Esophagus muscularis mucosa (tissue), 4 donors: ENCODE measurements around the gene ZBTB46. TPM values are rescaled to one million over a fixed set of nuclear protein-coding genes. Genes with fewer than 3 reads are reported as not detected.

Experiments
- DNase-seq: peaks from one replicate; pipeline ENCODE4 v3.0.0-alpha.2; 2017; ENCODE audit errors: extremely low spot score
- H3K27ac ChIP-seq, 4 donors: fragments of 200-600 bp; sonication (generic); replicated peaks in 1 of 4; 1 replicate in 3 of 4; 2 replicates in 1 of 4; pipeline ENCODE4 v1.5.1; 2016 to 2019; ENCODE audit warnings: mild to moderate bottlenecking in 1 of 4
- H3K27me3 ChIP-seq, 4 donors: fragments of 200-600 bp; sonication (generic); one replicate each; pipeline versions ENCODE4 v1.5.1 to v1.6.0; 2016 to 2019
- H3K36me3 ChIP-seq, 4 donors: fragments of 200-600 bp; sonication (generic); one replicate each; pipeline ENCODE4 v1.5.1; 2016 to 2019
- H3K4me1 ChIP-seq, 4 donors: fragments of 200-600 bp; sonication (generic); one replicate each; pipeline ENCODE4 v1.5.1; 2016 to 2019
- H3K4me3 ChIP-seq, 4 donors: fragments of 200-600 bp; sonication (generic); 1 replicate in 2 of 4; 2 replicates in 2 of 4; pipeline ENCODE4 v1.5.1; 2016 to 2019; ENCODE audit warnings: mild to moderate bottlenecking in 4 of 4, moderate library complexity in 1 of 4
- H3K9me3 ChIP-seq, 4 donors: fragments of 200-600 bp; sonication (generic); 1 replicate in 3 of 4; 2 replicates in 1 of 4; pipeline ENCODE4 v1.5.1; 2016 to 2019
- EP300 ChIP-seq: sonication (generic); formaldehyde crosslinking; IDR thresholded peaks from one replicate; pipeline ENCODE4 v1.6.1; 2017; ENCODE audit warnings: antibody characterized with exemption
- POLR2A ChIP-seq: fragments of 450-650 bp; IDR thresholded peaks from one replicate; pipeline ENCODE4 v1.6.1; 2017; ENCODE audit warnings: antibody characterized with exemption, moderate library complexity, mild to moderate bottlenecking, low read depth
- POLR2AphosphoS5 ChIP-seq, 2 donors: sonication (generic); formaldehyde crosslinking; IDR thresholded peaks; one replicate each; pipeline ENCODE4 v1.6.1; 2017; ENCODE audit warnings: antibody characterized with exemption in 2 of 2
- WGBS: methylation state at CpG from one replicate; pipeline ENCODE4 v1.1.5; 2018; 5-methylcytosine and 5-hydroxymethylcytosine counted together
- intact Hi-C: fragments of 100-400 bp; cut with DNase I; formaldehyde crosslinking; loops from one replicate; pipeline ENCODE4 v1.15.1; 2023
- total RNA-seq, 4 donors: library from RNA; depleted of rRNA; stranded (reverse); fragments of >200 nt; gene quantifications; one replicate each; pipeline versions ENCODE4 v1.1.0 to v1.2.1, GENCODE V29; 2016
- TF ChIP-seq, protein P1 (sequence below), 3 experiments: fragments of 200-600 bp in 2 of 3; fragments of 450-650 bp in 1 of 3; sonication (generic) in 2 of 3; IDR thresholded peaks; one replicate each; pipeline ENCODE4 v1.5.1; 2017 to 2019; ENCODE audit warnings: antibody characterized with exemption in 3 of 3, mild to moderate bottlenecking in 2 of 3, moderate library complexity in 1 of 3

The ZBTB46 gene
- total RNA-seq, 4 donors from 2014 or later, result 9.6 to 22.8 (median 13.8) TPM

DNA sequence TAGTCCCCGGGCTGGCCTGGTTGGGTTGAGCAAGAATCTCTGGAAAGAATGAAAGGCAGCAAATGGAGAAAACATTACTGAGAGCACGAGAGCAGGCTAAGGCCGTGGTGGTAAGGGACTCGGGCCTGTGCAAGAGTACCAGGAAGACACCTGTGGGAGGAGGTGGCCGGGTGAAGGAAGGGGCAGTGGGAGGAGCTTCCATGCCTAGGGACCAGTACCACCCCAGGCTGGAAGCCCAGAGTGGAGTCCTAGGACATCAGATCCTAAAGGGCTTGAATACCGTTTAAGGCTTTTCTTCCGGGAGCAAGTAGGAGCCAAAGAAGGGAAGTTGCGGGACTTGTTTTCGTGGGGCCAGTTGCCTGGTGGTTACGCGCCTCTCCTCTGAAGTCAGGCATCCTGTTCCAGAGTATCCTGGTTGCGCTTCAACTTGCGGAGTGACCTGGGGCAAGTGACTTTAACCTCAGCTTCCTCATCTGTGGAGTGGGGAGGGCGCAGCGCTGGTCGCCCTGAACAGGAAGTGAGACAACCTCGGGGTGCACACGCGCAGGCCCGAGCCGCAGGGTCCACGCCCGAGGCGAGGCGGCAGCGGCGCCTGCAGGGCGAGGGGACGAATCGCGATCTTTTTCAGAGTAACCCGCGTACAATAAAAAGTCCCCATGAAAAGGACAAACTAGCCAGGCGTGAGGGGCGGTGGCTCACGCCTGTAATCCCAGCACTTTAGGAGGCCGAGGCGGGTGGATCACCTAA lies 32.9 kb upstream of the ZBTB46 start:
- Histone ChIP-seq H3K36me3 (peaks cover 10 to 31% (median 26%) of the 10 kb centered on the region in 4 donors), H3K27me3 (no peaks in the 10 kb centered on the region), H3K27ac (peak overlapping the region; percentile 89 to 99 (median 96)), H3K9me3 (no peaks in the 10 kb centered on the region), H3K4me3 (peak overlapping the region; percentile 76 to 97 (median 86)), H3K4me1 (peaks cover 33 to 70% (median 46%) of the 10 kb centered on the region in 4 donors)
- TF ChIP-seq, protein P1, sequence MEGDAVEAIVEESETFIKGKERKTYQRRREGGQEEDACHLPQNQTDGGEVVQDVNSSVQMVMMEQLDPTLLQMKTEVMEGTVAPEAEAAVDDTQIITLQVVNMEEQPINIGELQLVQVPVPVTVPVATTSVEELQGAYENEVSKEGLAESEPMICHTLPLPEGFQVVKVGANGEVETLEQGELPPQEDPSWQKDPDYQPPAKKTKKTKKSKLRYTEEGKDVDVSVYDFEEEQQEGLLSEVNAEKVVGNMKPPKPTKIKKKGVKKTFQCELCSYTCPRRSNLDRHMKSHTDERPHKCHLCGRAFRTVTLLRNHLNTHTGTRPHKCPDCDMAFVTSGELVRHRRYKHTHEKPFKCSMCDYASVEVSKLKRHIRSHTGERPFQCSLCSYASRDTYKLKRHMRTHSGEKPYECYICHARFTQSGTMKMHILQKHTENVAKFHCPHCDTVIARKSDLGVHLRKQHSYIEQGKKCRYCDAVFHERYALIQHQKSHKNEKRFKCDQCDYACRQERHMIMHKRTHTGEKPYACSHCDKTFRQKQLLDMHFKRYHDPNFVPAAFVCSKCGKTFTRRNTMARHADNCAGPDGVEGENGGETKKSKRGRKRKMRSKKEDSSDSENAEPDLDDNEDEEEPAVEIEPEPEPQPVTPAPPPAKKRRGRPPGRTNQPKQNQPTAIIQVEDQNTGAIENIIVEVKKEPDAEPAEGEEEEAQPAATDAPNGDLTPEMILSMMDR (IDR thresholded peaks at IDR 0.05), result peak; percentile 69 to 84 (median 73)
- TF ChIP-seq POLR2A (no peak), EP300 (no peak), POLR2AphosphoS5 (IDR thresholded peaks at IDR 0.05) (peak; percentile 56 to 87)
- intact Hi-C loops, result loop anchor here (2.0 to 5.0 kb wide), 2 partner anchors 33 to 77 kb away; partner anchors contain the start of gene ZBTB46
- WGBS, result 20% methylated on average over 8 of the region's 38 CpGs
- no peak for DNase-seq

DNA sequence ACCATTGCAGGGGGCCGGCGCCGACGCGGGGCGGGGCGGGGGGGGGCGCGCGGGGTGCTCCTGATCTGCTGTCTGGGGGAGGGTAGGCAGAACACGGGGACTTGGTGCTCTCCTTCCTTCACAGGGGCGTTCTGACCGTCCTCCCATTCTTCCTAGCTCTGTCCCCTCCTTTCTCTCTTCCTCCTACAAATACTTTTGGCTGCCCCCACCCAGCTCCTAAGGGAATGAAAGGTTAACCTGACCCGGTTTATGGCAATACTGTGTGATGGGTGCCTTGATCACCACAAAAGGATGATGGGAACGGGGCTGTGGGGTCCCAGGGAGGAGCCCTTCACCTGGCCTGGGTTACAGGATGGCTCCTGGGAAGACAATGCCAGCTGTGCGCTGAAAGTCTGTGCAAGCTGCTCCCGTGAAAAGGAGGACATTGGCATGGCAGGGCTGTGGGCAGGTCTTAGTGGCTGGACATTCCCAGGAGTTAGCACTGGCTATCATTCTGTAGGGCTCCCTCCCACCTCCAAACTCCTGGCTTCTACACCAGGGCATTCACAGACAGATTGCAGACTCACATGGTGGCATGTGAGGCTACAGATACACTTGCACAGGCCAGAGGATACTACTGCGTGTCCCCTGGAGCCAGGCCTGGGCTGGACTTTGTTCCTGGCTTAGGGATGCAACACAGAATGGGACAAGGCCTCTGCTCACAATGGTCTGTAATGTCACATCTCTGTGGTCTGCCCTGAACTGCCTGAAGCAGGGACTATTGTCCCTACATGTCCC lies 32.1 kb upstream of the ZBTB46 start:
- 82% methylated on average over 18 of the region's 18 CpGs for WGBS
- intact Hi-C loops, result loop anchor here (2.0 to 5.0 kb wide), 2 partner anchors 32 to 76 kb away; partner anchors contain the start of gene ZBTB46

DNA sequence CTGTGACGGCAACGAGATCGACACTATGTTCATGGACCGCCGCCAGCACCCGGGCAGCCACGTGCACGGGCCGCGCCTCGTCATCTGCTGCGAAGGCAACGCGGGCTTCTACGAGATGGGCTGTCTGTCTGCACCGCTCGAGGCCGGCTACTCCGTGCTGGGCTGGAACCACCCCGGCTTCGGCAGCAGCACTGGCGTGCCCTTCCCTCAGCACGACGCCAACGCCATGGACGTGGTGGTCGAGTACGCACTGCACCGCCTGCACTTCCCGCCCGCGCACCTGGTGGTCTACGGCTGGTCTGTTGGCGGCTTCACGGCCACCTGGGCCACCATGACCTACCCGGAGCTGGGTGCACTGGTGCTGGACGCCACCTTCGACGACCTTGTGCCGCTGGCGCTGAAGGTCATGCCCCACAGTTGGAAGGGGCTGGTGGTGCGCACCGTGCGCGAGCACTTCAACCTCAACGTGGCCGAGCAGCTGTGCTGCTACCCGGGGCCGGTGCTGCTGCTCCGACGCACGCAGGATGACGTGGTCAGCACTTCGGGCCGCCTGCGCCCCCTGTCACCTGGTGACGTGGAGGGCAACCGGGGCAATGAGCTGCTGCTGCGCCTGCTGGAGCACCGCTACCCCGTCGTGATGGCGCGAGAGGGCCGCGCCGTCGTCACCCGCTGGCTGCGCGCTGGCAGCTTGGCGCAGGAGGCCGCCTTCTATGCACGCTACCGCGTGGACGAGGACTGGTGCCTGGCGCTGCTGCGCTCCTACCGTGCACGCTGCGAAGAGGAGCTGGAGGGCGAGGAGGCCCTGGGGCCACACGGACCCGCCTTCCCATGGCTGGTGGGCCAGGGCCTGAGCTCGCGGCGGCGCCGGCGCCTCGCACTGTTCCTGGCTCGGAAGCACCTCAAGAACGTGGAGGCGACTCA lies 31.2 kb upstream of the ZBTB46 start:
- H3K36me3 ChIP-seq, result peaks cover 9 to 23% (median 19%) of the 10 kb centered on the region in 4 donors
- no peaks in the 10 kb centered on the region for H3K9me3 ChIP-seq
- no peak for DNase-seq
- intact Hi-C loops, result loop anchor here (2.0 to 5.0 kb wide), 2 partner anchors 31 to 75 kb away; partner anchors contain the start of gene ZBTB46
- TF ChIP-seq, protein P1 (IDR thresholded peaks at IDR 0.05), result no peak
- TF ChIP-seq POLR2AphosphoS5 (IDR thresholded peaks at IDR 0.05) (no peak), EP300 (no peak), POLR2A (no peak)
- H3K4me1 ChIP-seq, result peaks cover 48 to 69% (median 61%) of the 10 kb centered on the region in 4 donors
- WGBS, result 96% methylated on average over 25 of the region's 95 CpGs
- no peak overlapping the region for H3K4me3 ChIP-seq
- H3K27ac ChIP-seq, result no peak overlapping the region
- peaks cover 0 to 16% (median 0%) of the 10 kb centered on the region in 4 donors for H3K27me3 ChIP-seq

More for the DNA sequence above, 32.1 kb upstream of the ZBTB46 start:
- peaks cover 0 to 7% (median 0%) of the 10 kb centered on the region in 4 donors for H3K27me3 ChIP-seq
- DNase-seq, result no peak
- peaks cover 9 to 24% (median 19%) of the 10 kb centered on the region in 4 donors for H3K36me3 ChIP-seq
- H3K9me3 ChIP-seq, result no peaks in the 10 kb centered on the region
- H3K4me3 ChIP-seq, result peak overlapping the region; percentile 76 to 97 (median 86)
- H3K4me1 ChIP-seq, result peaks cover 41 to 70% (median 54%) of the 10 kb centered on the region in 4 donors
- TF ChIP-seq EP300, result no peak
- no peak for TF ChIP-seq POLR2A
- no peak for TF ChIP-seq POLR2AphosphoS5 (IDR thresholded peaks at IDR 0.05)
- TF ChIP-seq, protein P1 (IDR thresholded peaks at IDR 0.05), result no peak
- H3K27ac ChIP-seq, result peak overlapping the region; percentile 89 to 99 (median 96)

DNA sequence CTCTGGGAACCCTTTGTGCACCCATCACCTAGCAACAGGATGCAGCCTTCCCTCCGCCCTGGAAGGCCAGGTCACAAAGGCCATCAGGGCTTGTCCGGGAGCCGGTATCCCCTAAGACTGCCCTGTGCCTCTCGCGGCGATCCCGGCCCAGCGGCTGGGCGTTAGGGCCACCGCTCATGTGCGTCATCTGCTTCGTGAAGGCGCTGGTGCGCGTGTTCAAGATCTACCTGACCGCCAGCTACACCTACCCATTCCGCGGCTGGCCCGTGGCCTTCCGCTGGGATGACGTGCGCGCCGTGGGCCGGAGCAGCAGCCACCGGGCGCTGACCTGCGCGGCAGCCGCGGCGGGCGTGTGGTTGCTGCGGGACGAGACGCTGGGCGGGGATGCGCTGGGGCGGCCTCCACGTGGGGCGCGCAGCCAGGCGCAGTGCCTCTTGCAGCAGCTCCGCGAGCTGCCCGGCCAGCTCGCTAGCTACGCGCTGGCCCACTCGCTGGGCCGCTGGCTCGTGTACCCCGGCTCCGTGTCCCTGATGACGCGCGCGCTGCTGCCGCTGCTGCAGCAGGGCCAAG lies 30.4 kb upstream of the ZBTB46 start, which contains the start of gene ABHD16B:
Gene ABHD16B, plus strand, starts transcription at position 134 of the 570 bp plus-strand sequence. Its CDS starts 43 bp downstream, at position 177.
- intact Hi-C loops, result loop anchor here (5.0 kb wide), 1 partner anchor 74 kb away; no protein-coding TSS in a partner anchor
- no peak for DNase-seq
- Histone ChIP-seq H3K27me3 (peaks cover 0 to 24% (median 0%) of the 10 kb centered on the region in 4 donors), H3K36me3 (peaks cover 9 to 23% (median 17%) of the 10 kb centered on the region in 4 donors), H3K4me1 (peaks cover 47 to 64% (median 57%) of the 10 kb centered on the region in 4 donors), H3K9me3 (no peaks in the 10 kb centered on the region), H3K4me3 (no peak within 1 kb of the TSS), H3K27ac (peak within 1 kb of the TSS in 1 of 4 donors; percentile 15)
- TF ChIP-seq EP300 (no peak), POLR2A (no peak), POLR2AphosphoS5 (IDR thresholded peaks at IDR 0.05) (no peak)
- TF ChIP-seq, protein P1 (IDR thresholded peaks at IDR 0.05), result no peak
- WGBS, result 89% methylated on average over 20 of the region's 59 CpGs
